Subcutaneous preadipocyte (primary cell): ENCODE data around the gene HSF5. TPM values are rescaled to one million over a fixed set of nuclear protein-coding genes. Genes with fewer than 3 reads are reported as not detected.

Experiments used
- total RNA-seq: library from RNA; depleted of rRNA; stranded (reverse); fragments of >200 nt; gene quantifications from 2 replicates; pipeline ENCODE4 v1.2.3, GENCODE V29; 2012

Gene HSF5
- under 0.01 TPM in 1 of 2 replicates, not detected in the other for total RNA-seq

GRCh38 chr17:58487589-58488427 is at the start of gene HSF5:
Gene HSF5, minus strand, starts transcription at chr17:58488408. Its CDS starts 134 bp downstream, at chr17:58488274.

GRCh38 chr17:58513965-58514769 is 26.0 kb upstream of the HSF5 start, which contains the start of gene MTMR4:
Gene MTMR4, minus strand, starts transcription at chr17:58514638. Its CDS starts 231 bp downstream, at chr17:58514407.

GRCh38 chr17:58417300-58418092 is 70.7 kb downstream of the HSF5 start, which contains the start of gene RNF43:
Gene RNF43, minus strand, starts transcription at chr17:58417534. Its CDS starts 1,957 bp downstream, at chr17:58415577.

Other genes starting within 250 kb of the HSF5 start
- gene LPO, start 249.8 kb downstream of the HSF5 start, total RNA-seq: not detected in 2 replicates
- under 0.01 TPM in 1 of 2 replicates, not detected in the other for gene MPO, start 207.5 kb downstream of the HSF5 start, total RNA-seq
- gene TSPOAP1, start 159.6 kb downstream of the HSF5 start, total RNA-seq: under 0.01 TPM in 1 of 2 replicates, not detected in the other
- 41.1 and 44.8 TPM in 2 replicates for gene SUPT4H1, start 136.2 kb downstream of the HSF5 start, total RNA-seq
- under 0.01 TPM in 2 replicates for gene RNF43, start 70.9 kb downstream of the HSF5 start, total RNA-seq
- 40.1 and 64.3 TPM in 2 replicates for gene MTMR4, start 26.2 kb upstream of the HSF5 start, total RNA-seq
- 0.20 and 0.73 TPM in 2 replicates for gene TEX14, start 203.6 kb upstream of the HSF5 start, total RNA-seq
- gene RAD51C, start 204.2 kb upstream of the HSF5 start, total RNA-seq: 14.0 and 16.4 TPM in 2 replicates